GM19397 (cell line): Measurements from ENCODE around the gene ARHGEF12.
A peak's percentile ranks its signal among the peaks of the same experiment; 100 is the strongest.
"Not testable (repeated sequence)": the region's sequence is repeated elsewhere in the genome, so short reads cannot be mapped to it uniquely, and the experiment has no call there.

Experiments
- ATAC-seq: cut with Tn5 transposase; IDR thresholded peaks from one replicate; pipeline ENCODE4 v1.9.1; 2021; ENCODE audit warnings: mild to moderate bottlenecking, moderate library complexity; ENCODE audit not compliant: unreplicated experiment

Gene ARHGEF12

GRCh38 chr11:120473503-120473902 is 137.3 kb downstream of the ARHGEF12 start:
- ATAC-seq: no peak

- no peak for ATAC-seq
Measured at GRCh38 chr11:120482149-120482548, 145.9 kb downstream of the ARHGEF12 start.

GRCh38 chr11:120484722-120485121 is 148.5 kb downstream of the ARHGEF12 start:
- no peak for ATAC-seq

GRCh38 chr11:120486138-120486537 is 149.9 kb downstream of the ARHGEF12 start:
- no peak for ATAC-seq

GRCh38 chr11:120489799-120490198 is 153.6 kb downstream of the ARHGEF12 start:
- ATAC-seq: no peak

GRCh38 chr11:120492486-120492885 is 156.3 kb downstream of the ARHGEF12 start:
- ATAC-seq: no peak

GRCh38 chr11:120494595-120494994 is 158.4 kb downstream of the ARHGEF12 start:
- ATAC-seq: no peak

- ATAC-seq: no peak
Measured at GRCh38 chr11:120499088-120499487, 162.9 kb downstream of the ARHGEF12 start.

GRCh38 chr11:120499859-120500258 is 163.6 kb downstream of the ARHGEF12 start:
- no peak for ATAC-seq

GRCh38 chr11:120500414-120501071 is 164.3 kb downstream of the ARHGEF12 start:
- no peak for ATAC-seq

- ATAC-seq: no peak
Measured at GRCh38 chr11:120501440-120501839, 165.2 kb downstream of the ARHGEF12 start.

GRCh38 chr11:120501976-120502755 is 166.0 kb downstream of the ARHGEF12 start:
- no peak for ATAC-seq

- ATAC-seq: not testable (repeated sequence)
Measured at GRCh38 chr11:120503529-120503928, 167.3 kb downstream of the ARHGEF12 start.

- ATAC-seq: no peak
Measured at GRCh38 chr11:120505801-120506425, 169.7 kb downstream of the ARHGEF12 start.

GRCh38 chr11:120509346-120510053 is 173.3 kb downstream of the ARHGEF12 start:
- no peak for ATAC-seq

- ATAC-seq: no peak
Measured at GRCh38 chr11:120510406-120511115, 174.3 kb downstream of the ARHGEF12 start.

- peak; percentile 78 for ATAC-seq
Measured at GRCh38 chr11:120511116-120511819, 175.1 kb downstream of the ARHGEF12 start, which contains the start of gene GRIK4. GRIK4 (plus strand) TSS chr11:120511748; CDS start chr11:120660319, 148,571 bp downstream.

- no peak for ATAC-seq
Measured at GRCh38 chr11:120511820-120512738, 175.9 kb downstream of the ARHGEF12 start.
